Mucosa of stomach (tissue), 1 donor: ENCODE results near the gene TIMP3.
"Not testable (repeated sequence)": the region's sequence is repeated elsewhere in the genome, so short reads cannot be mapped to it uniquely, and the experiment has no call there.

ENCODE experiments used
- H3K27me3 ChIP-seq: one replicate; pipeline ENCODE4 v1.7.0; 2013; ENCODE audit warnings: mild to moderate bottlenecking, low read length; ENCODE audit not compliant: control insufficient read depth, insufficient read depth
- H3K36me3 ChIP-seq: one replicate; pipeline ENCODE4 v1.7.0; 2013; ENCODE audit warnings: low read length; ENCODE audit not compliant: control insufficient read depth, insufficient read depth
- H3K4me1 ChIP-seq: one replicate; pipeline ENCODE4 v1.7.0; 2013; ENCODE audit warnings: mild to moderate bottlenecking, low read length; ENCODE audit not compliant: control insufficient read depth, insufficient read depth
- H3K4me3 ChIP-seq: one replicate; pipeline ENCODE4 v1.7.0; 2013; ENCODE audit warnings: low read length
- H3K9ac ChIP-seq: one replicate; pipeline ENCODE4 v1.7.0; 2013; ENCODE audit warnings: mild to moderate bottlenecking, low read length, moderate library complexity
- H3K9me3 ChIP-seq: one replicate; pipeline ENCODE4 v1.7.0; 2013; ENCODE audit warnings: mild to moderate bottlenecking, low read length, moderate library complexity; ENCODE audit not compliant: control insufficient read depth
- donor health status: Pancreatic carcinoma.

TIMP3 gene

GRCh38 chr22:32870474-32870873, 69.0 kb downstream of the TIMP3 start:
- H3K36me3 ChIP-seq = no peaks in the 10 kb centered on the region
- H3K9me3 ChIP-seq = no peaks in the 10 kb centered on the region
- no peaks in the 10 kb centered on the region for H3K4me1 ChIP-seq
- H3K9ac ChIP-seq = no peak overlapping the region
- no peaks in the 10 kb centered on the region for H3K27me3 ChIP-seq
- H3K4me3 ChIP-seq = no peak overlapping the region

- not testable (repeated sequence) for H3K4me1 ChIP-seq, H3K27me3 ChIP-seq, H3K9me3 ChIP-seq, H3K4me3 ChIP-seq, H3K36me3 ChIP-seq, H3K9ac ChIP-seq
Observed at GRCh38 chr22:32873604-32874003, 72.1 kb downstream of the TIMP3 start.

DNA sequence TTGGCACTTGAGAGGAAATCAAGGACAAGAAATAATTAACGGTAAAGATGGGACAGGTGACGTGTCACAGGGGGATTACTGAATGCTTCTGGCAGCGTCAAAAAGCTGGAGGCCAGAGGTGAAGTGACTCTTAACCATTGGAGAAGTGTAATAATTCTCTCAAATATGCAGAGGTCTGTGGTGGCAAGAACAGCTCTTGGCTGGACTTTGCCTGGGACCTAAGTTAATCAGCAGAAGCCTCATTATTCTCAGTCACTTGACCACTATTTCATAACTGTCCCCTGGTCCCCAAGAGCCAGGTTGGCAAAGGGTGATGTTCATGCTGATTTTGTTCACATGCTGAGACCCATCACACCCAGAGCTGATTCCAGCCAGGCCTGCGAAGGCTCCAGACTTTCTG, 72.9 kb downstream of the TIMP3 start:
- Histone ChIP-seq H3K4me3 (no peak overlapping the region), H3K9me3 (no peaks in the 10 kb centered on the region), H3K27me3 (no peaks in the 10 kb centered on the region), H3K9ac (no peak overlapping the region), H3K36me3 (no peaks in the 10 kb centered on the region), H3K4me1 (no peaks in the 10 kb centered on the region)

- no peak overlapping the region for H3K4me3 ChIP-seq
- H3K36me3 ChIP-seq = no peaks in the 10 kb centered on the region
- H3K9ac ChIP-seq = no peak overlapping the region
- no peaks in the 10 kb centered on the region for H3K9me3 ChIP-seq
- no peaks in the 10 kb centered on the region for H3K27me3 ChIP-seq
- no peaks in the 10 kb centered on the region for H3K4me1 ChIP-seq
Observed at GRCh38 chr22:32874976-32875375, 73.5 kb downstream of the TIMP3 start.

- Histone ChIP-seq H3K9me3 (no peaks in the 10 kb centered on the region), H3K27me3 (no peaks in the 10 kb centered on the region)
Observed at GRCh38 chr22:32876516-32876915, 75.0 kb downstream of the TIMP3 start.

DNA sequence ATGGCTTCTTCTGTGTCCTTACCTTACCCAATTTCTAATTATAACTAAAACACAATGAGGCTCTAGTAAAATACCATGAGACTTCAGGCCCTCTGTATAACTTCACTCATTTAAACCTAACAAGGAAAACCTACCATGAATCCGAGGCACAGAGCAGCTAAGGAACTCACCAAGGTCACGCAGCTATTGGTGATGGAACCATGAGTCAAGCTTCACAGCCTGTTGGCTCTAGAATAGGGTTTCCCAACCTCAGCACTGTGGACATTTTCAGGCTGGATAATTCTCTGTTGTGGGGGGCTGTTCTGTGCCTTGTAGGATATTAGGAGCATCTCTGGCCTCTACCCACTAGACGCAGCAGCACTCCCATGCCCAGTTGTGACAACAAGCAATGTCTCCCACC, 75.7 kb downstream of the TIMP3 start:
- Histone ChIP-seq H3K36me3 (no peaks in the 10 kb centered on the region), H3K4me3 (no peak overlapping the region), H3K9ac (no peak overlapping the region), H3K9me3 (no peaks in the 10 kb centered on the region), H3K4me1 (no peaks in the 10 kb centered on the region), H3K27me3 (no peaks in the 10 kb centered on the region)

More at GRCh38 chr22:32876516-32876915, 75.0 kb downstream of the TIMP3 start:
- Histone ChIP-seq H3K9ac (no peak overlapping the region), H3K36me3 (no peaks in the 10 kb centered on the region), H3K4me1 (no peaks in the 10 kb centered on the region), H3K4me3 (no peak overlapping the region)

- Histone ChIP-seq H3K27me3 (no peaks in the 10 kb centered on the region), H3K9me3 (no peaks in the 10 kb centered on the region), H3K4me1 (no peaks in the 10 kb centered on the region), H3K9ac (no peak overlapping the region), H3K36me3 (no peaks in the 10 kb centered on the region), H3K4me3 (no peak overlapping the region)
Observed at GRCh38 chr22:32879550-32879949, 78.0 kb downstream of the TIMP3 start.

- H3K9me3 ChIP-seq = no peaks in the 10 kb centered on the region
- H3K9ac ChIP-seq = no peak overlapping the region
- H3K27me3 ChIP-seq = no peaks in the 10 kb centered on the region
- no peak overlapping the region for H3K4me3 ChIP-seq
- no peaks in the 10 kb centered on the region for H3K4me1 ChIP-seq
- H3K36me3 ChIP-seq = no peaks in the 10 kb centered on the region
Observed at GRCh38 chr22:32880061-32880460, 78.6 kb downstream of the TIMP3 start.

- Histone ChIP-seq H3K4me3 (no peak overlapping the region), H3K27me3 (no peaks in the 10 kb centered on the region), H3K9me3 (no peaks in the 10 kb centered on the region), H3K4me1 (no peaks in the 10 kb centered on the region), H3K36me3 (no peaks in the 10 kb centered on the region), H3K9ac (no peak overlapping the region)
Observed at GRCh38 chr22:32880505-32880892, 79.0 kb downstream of the TIMP3 start.

DNA sequence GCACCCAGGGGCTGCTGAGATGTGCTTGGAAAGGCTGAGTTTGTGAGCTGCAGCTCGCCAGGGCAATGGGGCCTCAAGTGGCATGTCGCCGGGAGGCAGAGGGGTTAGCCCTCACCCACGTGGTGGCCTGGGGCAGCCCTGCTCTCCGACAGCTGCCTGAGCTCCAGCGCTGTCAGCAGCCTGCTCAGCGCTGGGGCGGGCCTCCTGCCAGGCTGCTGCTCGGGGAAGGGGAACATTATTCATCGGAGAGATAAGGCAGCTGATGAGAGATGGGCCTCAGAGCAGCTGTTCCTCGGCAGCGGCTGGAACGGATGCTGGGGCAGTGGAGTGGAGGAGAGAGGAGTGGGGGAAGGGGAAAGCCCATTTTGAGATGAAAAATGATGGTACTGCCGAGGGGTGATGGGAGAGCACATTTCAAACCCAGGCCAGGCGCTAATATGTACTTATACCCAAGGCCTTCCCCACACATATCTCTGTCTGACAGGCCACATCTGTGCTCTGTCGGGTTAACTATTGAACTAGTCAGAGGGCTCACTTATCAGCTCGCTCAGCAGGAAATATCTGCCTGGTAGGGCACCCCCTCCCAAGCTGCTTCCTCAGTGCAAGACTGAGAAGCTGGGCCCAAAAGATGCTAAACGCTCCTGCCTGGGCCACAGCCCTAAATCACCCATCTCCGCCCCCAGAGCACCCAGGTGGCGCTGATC, 79.5 kb downstream of the TIMP3 start:
- Histone ChIP-seq H3K27me3 (no peaks in the 10 kb centered on the region), H3K4me3 (no peak overlapping the region), H3K9ac (no peak overlapping the region), H3K4me1 (no peaks in the 10 kb centered on the region), H3K9me3 (no peaks in the 10 kb centered on the region), H3K36me3 (no peaks in the 10 kb centered on the region)

- Histone ChIP-seq H3K4me1 (no peaks in the 10 kb centered on the region), H3K9me3 (no peaks in the 10 kb centered on the region), H3K4me3 (no peak overlapping the region), H3K9ac (no peak overlapping the region), H3K36me3 (no peaks in the 10 kb centered on the region), H3K27me3 (no peaks in the 10 kb centered on the region)
Observed at GRCh38 chr22:32882360-32882755, 80.9 kb downstream of the TIMP3 start.

- no peaks in the 10 kb centered on the region for H3K36me3 ChIP-seq
- H3K9ac ChIP-seq = no peak overlapping the region
- H3K4me1 ChIP-seq = no peaks in the 10 kb centered on the region
Observed at GRCh38 chr22:32882774-32883530, 81.4 kb downstream of the TIMP3 start.

More at GRCh38 chr22:32882774-32883530, 81.4 kb downstream of the TIMP3 start:
- Histone ChIP-seq H3K4me3 (no peak overlapping the region), H3K27me3 (no peaks in the 10 kb centered on the region), H3K9me3 (no peaks in the 10 kb centered on the region)
